ENCODE data around the gene KLHL6. TPM values are rescaled to one million over a fixed set of nuclear protein-coding genes. Genes with fewer than 3 reads are reported as not detected.

The KLHL6 gene
- total RNA-seq, 1 experiment from 2014 or later, result not detected

DNA sequence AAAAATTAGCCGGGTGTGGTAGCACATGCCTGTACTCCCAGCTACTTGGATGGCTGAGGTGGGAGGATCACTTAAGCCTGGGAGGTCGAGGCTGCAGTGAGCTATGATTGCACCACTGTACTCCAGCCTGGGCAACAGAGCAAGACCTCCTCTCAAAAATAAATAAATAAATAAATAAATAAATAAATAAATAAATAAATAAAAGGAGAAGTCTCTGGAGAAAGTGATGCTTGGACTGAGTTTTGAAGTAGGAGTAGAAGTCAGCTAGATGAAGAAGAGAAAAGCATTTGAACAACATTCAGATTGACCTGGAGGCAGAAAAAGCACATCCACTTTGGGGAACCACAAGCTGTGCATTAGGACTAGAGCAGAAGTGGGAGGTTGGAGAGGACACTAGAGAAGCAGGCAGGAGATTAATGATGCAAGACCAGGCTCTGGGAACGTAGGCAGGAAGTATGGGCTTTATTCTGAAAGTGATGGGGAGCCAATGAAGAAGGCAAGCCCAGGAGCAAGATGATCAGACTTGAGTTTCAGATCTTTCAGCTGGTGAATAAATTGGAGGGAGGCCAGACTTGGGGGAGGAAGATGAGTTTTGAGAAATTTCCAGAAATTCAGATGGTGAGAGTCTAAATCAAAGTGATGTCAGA is 48.7 kb downstream of the KLHL6 start:
- DNase-seq (ENCODE audit: low read depth), result no peak

DNA sequence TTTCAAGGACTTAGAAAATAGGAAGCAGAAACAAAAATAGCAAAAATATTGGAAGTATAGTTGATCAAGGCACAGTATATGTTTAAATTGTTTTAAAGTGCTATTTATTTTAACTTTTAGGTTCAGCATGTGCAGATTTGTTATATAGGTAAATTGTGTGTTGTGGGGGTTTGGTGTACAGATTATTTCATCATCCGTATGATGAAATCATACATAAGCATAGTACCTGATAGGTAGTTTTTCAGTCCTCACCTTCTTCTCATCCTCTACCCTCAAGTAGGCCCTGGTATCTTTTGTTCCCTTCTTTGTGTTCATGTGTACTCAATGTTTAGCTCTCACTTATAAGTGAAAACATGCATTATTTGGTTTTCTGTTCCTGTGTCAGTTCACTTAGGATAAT is 50.9 kb downstream of the KLHL6 start:
- DNase-seq (ENCODE audit: low read depth), result no peak

- DNase-seq (ENCODE audit: low read depth), result no peak
Measured at GRCh38 chr3:183503746-183504145, 51.8 kb downstream of the KLHL6 start.

GRCh38 chr3:183502237-183503181 is 53.0 kb downstream of the KLHL6 start:
- peak; percentile 21 for DNase-seq (ENCODE audit: low read depth)

- DNase-seq (ENCODE audit: low read depth), result no peak
Measured at GRCh38 chr3:183500981-183501704, 54.4 kb downstream of the KLHL6 start.

GRCh38 chr3:183500319-183500718 is 55.2 kb downstream of the KLHL6 start:
- DNase-seq (ENCODE audit: low read depth), result no peak

- DNase-seq (ENCODE audit: low read depth), result no peak
Measured at GRCh38 chr3:183498634-183499033, 56.9 kb downstream of the KLHL6 start.

DNA sequence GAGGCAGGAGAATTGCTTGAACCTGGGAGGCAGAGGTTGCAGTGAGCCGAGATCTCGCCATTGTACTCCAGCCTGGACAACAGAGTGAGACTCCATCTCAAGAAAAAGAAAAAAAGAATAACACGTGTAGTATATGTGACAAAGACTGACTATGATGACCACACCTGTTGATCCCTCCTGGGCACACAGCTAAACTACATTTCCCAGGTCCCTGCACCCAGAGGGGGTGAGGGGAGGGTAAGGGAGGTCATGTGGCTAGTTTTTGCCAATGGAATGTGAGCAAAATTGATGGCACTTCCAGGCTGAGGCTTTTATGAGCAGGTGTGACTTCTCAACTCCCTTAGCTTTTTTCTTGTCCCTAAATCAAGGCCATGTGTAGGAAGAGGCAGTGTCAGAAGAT is 58.2 kb downstream of the KLHL6 start:
- no peak for DNase-seq (ENCODE audit: low read depth)

- no peak for DNase-seq (ENCODE audit: low read depth)
Measured at GRCh38 chr3:183496311-183496710, 59.2 kb downstream of the KLHL6 start.

GRCh38 chr3:183494341-183494740 is 61.2 kb downstream of the KLHL6 start:
- no peak for DNase-seq (ENCODE audit: low read depth)

DNA sequence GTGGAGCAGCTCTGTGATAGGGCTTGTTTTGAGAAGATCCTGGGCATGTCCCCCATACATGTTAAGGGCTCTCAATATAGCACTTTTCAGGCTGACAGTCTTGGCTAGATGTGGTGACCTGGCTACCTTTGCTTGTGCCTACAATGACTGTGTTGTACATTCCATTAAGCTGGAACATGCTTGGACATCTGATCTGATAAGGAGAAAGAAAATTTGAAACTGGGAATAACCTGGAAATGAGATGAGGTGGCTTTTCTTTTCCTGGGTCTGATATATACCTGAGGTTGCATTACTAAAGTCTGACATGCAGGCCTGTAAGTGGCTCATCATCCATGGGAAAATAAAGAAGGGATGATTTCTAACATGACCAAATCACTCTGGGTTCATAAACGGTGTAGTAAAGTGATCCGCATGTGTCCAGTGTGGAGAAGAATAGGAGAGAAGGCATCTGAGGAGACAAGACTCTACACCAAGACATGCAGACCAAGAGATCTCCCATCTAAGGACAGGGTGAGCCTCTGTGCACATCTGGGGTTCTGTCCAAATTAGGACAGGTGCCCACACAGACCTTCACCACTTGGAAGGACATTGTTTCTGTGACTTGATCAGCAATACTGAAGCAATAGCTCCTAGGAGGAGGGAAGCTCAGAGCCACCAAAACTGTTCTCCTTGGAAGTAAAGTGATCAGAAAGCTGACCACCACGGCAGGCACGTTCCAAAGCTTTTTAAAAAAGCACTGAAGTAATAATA is 62.0 kb downstream of the KLHL6 start:
- DNase-seq (ENCODE audit: low read depth), result no peak

DNA sequence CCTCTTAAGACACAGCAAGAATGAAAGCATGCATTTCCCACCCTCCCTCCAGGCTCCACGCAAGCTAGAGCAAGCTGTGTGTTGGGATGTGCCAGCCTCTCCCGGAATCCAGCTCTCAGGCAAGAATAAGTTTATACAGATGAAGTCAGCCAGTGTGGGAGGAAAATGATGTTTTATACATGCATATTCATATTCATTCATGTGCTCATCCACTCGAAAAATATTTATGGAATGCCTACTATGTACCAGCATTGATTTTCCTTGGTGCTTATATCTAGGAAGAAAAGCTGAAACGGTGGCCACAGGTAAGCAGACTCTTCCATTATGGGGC is 62.7 kb downstream of the KLHL6 start:
- no peak for DNase-seq (ENCODE audit: low read depth)

DNA sequence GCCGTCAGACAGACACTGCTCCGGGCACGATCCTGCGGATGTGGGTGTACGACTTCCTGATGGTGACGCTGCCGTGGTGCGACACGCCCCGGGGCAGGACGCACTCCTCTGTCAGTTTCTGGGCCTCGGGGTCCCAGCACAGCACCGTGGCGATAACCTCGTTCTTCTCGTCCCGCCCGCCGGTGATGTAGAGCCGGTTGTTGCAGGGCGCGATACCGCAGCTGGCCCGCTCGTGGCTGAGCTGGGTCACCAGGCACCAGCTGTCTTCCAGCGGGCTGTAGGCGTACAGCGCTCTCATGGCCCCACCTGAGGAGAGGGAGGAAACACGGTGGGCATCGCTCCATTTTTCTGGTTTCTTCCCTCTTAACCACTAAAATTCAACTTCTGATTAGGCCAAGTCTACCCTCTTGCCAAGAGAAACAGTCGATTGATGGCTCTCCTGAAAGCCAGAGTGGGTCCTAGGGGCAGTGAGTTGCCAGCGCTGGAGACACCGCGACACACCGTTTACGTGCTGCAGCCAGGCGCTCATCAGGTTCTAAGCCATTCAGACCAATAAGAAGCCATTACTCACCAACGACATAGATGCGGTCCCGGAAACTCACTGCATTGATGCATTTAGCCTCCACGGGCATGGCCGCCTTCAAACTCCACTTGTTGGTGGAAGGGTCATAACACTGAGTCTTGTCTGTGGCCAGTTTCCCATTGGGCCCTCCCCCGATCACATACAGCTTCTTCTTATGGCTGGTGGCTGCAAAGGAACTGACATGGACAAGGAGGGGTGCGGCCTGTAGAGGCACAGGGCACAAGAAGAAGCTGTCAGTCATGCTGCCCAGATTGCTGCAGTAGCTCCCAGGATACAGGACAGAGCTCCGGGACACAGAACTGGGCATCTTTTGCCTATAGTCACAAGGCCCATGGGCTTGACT is 63.3 kb downstream of the KLHL6 start:
- no peak for DNase-seq (ENCODE audit: low read depth)

- no peak for DNase-seq (ENCODE audit: low read depth)
Measured at GRCh38 chr3:183491109-183491922, 64.2 kb downstream of the KLHL6 start.

DNA sequence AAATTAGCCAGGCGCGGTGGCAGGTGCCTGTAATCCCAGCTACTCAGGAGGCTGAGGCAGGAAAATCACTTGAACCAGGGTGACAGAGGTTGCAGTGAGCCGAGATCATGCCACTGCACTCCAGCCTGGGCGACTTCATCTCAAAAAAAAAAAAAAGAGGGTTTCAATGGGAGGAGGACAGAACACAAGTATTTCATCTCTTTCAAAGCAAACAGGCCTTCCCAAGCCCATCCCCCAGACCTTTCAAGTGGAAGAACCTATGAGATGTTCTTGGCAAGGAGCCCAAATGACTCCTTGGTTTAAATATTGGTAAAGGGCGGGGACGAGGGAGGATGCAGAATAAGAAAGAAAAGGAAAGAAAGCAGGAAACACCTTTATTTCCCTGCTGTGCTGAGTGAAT is 64.9 kb downstream of the KLHL6 start:
- peak; percentile 56 for DNase-seq (ENCODE audit: low read depth)

GRCh38 chr3:183490211-183490601 is 65.3 kb downstream of the KLHL6 start:
- DNase-seq (ENCODE audit: low read depth), result no peak

- no peak for DNase-seq (ENCODE audit: low read depth)
Measured at GRCh38 chr3:183489455-183490210, 65.9 kb downstream of the KLHL6 start.

DNA sequence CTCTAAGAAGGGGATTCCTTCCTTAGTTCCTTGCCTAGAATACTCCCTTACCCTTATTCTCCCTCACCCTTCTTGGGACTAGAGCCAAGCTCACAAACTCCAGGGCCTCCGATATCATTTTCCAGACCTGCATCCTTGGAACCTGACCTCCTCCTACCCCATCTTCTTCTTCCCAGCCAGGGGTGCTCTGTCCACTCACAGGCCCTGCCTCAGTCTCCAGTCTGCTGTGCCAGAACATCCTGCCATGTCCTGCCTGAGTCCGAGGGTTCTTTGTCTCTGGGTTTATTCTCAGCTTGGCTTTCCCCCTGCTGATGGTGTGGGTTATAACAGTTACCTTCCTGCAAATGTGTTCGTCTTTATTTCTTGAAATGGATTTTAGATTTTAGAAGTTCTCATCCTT is 67.2 kb downstream of the KLHL6 start:
- no peak for DNase-seq (ENCODE audit: low read depth)

DNA sequence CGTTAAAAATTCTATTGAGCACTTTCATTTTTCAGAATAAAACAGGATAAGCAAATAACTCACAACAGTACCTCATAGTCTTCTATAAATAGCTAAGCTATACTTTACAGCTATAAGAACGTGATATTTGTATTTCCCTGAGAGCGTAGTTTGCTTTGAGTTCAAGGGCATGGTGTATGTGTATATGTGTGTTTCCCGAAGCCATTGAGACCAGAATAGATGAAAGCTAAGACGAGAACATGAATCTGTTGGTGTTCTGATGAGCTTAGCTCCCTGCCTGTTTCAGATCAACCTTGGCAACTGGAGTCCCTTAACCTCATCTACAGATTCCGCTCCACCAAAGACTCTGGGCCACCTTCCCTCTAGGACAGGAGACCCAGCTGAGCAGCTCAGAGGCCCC is 67.6 kb downstream of the KLHL6 start:
- DNase-seq (ENCODE audit: low read depth), result no peak

All from Daoy (cell line).